ENCODE results near the gene DOCK9. TPM values are rescaled to one million over a fixed set of nuclear protein-coding genes. Genes with fewer than 3 reads are reported as not detected.
A peak's percentile ranks its signal among the peaks of the same experiment; 100 is the strongest.

Gene DOCK9
- total and polyA plus RNA-seq, 7 donors, result 13.8 to 39.5 (median 19.9) TPM

DNA sequence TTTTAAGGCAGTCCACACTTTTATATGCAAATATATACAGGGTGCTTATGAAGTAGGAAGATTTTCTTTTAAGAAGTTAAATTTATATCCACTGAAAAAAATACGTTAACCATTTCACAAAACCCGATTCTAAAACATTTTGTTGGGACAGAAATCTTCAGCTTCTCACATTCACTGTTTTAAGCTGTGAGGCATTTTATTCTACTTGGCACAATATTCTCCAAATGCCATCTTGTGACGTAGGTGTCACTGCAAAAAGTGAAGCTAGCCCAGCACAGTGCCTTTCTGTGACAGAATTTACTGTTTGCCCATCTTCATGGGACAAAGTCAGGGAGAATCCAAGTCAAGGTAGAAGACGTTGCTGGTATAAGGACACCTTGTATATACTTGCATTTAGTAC lies 130.9 kb downstream of the DOCK9 start:
- ATAC-seq, result no peak
- Histone ChIP-seq H3K36me3 (ENCODE audit: insufficient read depth in 1 of 2, low read depth in 1 of 2) (peaks cover 0 to 8% of the 10 kb centered on the region in 2 donors), H3K9me3 (no peaks in the 10 kb centered on the region), H3K4me1 (no peaks in the 10 kb centered on the region), H3K27me3 (ENCODE audit: insufficient read depth in 3 of 3, low read length in 2 of 3) (no peaks in the 10 kb centered on the region), H3K4me3 (no peak overlapping the region), H3K27ac (no peak overlapping the region)
- TF ChIP-seq, protein P1, sequence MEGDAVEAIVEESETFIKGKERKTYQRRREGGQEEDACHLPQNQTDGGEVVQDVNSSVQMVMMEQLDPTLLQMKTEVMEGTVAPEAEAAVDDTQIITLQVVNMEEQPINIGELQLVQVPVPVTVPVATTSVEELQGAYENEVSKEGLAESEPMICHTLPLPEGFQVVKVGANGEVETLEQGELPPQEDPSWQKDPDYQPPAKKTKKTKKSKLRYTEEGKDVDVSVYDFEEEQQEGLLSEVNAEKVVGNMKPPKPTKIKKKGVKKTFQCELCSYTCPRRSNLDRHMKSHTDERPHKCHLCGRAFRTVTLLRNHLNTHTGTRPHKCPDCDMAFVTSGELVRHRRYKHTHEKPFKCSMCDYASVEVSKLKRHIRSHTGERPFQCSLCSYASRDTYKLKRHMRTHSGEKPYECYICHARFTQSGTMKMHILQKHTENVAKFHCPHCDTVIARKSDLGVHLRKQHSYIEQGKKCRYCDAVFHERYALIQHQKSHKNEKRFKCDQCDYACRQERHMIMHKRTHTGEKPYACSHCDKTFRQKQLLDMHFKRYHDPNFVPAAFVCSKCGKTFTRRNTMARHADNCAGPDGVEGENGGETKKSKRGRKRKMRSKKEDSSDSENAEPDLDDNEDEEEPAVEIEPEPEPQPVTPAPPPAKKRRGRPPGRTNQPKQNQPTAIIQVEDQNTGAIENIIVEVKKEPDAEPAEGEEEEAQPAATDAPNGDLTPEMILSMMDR (IDR thresholded peaks at IDR 0.05), result no peak
- DNase-seq, result no peak
- WGBS, 3 donors, result 76 to 90% (median 81%) methylated on average over 4 of the region's 4 CpGs
- intact Hi-C loops (cut with DNase I), result loop anchor here in 1 of 2 donors (10.0 kb wide), 1 partner anchor 402 kb away; no protein-coding TSS in a partner anchor

DNA sequence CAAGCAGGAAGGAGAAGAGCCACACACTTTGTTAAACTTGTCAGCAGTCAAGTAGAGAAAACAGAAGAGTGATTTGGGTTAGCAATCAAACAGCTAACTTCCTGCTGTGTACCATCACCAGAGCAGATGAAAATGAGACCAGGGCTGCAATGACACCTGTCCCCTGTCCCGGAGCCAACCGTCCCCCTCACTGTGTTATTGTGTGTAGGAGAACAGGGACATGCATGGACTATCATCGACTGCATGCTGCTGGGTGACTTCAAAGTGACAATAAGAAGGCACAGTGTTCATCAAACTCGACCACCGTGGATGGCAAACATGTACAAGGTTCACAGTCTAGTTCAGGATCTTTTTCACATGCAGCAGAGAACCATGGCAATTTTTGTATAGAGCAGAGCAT lies 131.3 kb downstream of the DOCK9 start:
- intact Hi-C loops (cut with DNase I), result loop anchor here in 1 of 2 donors (10.0 kb wide), 1 partner anchor 402 kb away; no protein-coding TSS in a partner anchor
- Histone ChIP-seq H3K36me3 (ENCODE audit: insufficient read depth in 1 of 2, low read depth in 1 of 2) (peaks cover 0 to 8% of the 10 kb centered on the region in 2 donors), H3K27ac (no peak overlapping the region), H3K4me3 (no peak overlapping the region), H3K4me1 (no peaks in the 10 kb centered on the region), H3K27me3 (ENCODE audit: insufficient read depth in 3 of 3, low read length in 2 of 3) (no peaks in the 10 kb centered on the region), H3K9me3 (no peaks in the 10 kb centered on the region)
- 56 to 70% (median 58%) methylated on average over 5 of the region's 5 CpGs for WGBS, 3 donors
- DNase-seq, result no peak
- TF ChIP-seq, protein P1 (IDR thresholded peaks at IDR 0.05), result no peak
- no peak for ATAC-seq

DNA sequence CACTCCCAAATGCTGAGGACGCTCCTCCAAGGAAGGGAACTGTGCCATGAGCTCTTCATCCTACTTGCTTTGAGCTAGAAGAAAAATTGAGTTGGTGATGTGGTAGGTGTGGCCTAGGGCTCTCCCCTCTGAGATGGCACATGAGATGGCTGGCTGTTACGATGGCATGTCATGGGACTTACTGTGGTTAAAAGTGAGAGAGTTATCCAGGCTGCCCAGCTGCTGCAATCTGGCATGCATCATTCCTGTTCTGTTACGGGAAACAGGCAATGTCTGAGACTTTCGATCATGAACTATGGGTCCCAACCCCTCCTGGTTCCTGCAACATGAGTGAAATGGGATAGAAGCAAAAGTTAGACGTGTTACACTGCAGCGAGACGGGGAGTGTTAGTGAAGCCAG lies 132.1 kb downstream of the DOCK9 start:
- 52 to 64% (median 60%) methylated on average over 7 of the region's 7 CpGs for WGBS, 3 donors
- no peaks in the 10 kb centered on the region for H3K27me3 ChIP-seq (ENCODE audit: insufficient read depth in 3 of 3, low read length in 2 of 3)
- H3K9me3 ChIP-seq, result no peaks in the 10 kb centered on the region
- intact Hi-C loops (cut with DNase I), result loop anchor here in 1 of 2 donors (10.0 kb wide), 1 partner anchor 401 kb away; no protein-coding TSS in a partner anchor
- no peak overlapping the region for H3K27ac ChIP-seq
- H3K36me3 ChIP-seq (ENCODE audit: insufficient read depth in 1 of 2, low read depth in 1 of 2), result peaks cover 0 to 8% of the 10 kb centered on the region in 2 donors
- ATAC-seq (peak in 2 of 4 donors; percentile 38 to 45), DNase-seq (no peak)
- H3K4me3 ChIP-seq, result no peak overlapping the region
- TF ChIP-seq, protein P1 (IDR thresholded peaks at IDR 0.05), result no peak
- H3K4me1 ChIP-seq, result no peaks in the 10 kb centered on the region

DNA sequence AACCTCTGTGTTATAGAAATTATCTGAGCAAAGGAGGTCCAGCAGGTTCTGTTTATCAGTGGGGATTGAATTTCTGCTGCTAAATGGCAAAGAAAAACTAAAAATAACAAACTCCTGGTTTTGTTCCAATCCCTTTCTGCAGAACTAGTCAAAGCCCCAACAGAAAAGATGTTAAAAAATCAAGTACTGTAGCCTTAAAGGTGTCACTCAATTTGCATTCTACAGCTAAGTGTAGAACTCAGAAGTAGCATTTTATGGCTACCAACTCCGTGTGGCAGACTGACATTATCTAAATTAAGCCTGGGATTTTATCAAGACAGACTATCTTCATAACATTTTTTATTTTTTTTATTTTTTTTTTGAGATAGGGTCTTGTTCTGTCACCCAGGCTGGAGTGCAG lies 133.8 kb downstream of the DOCK9 start:
- no peak for DNase-seq
- intact Hi-C loops (cut with DNase I), result loop anchor here in 1 of 2 donors (5.0 to 10.0 kb wide), 3 partner anchors 188 to 992 kb away; no protein-coding TSS in a partner anchor
- Histone ChIP-seq H3K27ac (no peak overlapping the region), H3K4me1 (no peaks in the 10 kb centered on the region), H3K9me3 (no peaks in the 10 kb centered on the region), H3K4me3 (no peak overlapping the region), H3K36me3 (ENCODE audit: insufficient read depth in 1 of 2, low read depth in 1 of 2) (peaks cover 0 to 8% of the 10 kb centered on the region in 2 donors), H3K27me3 (ENCODE audit: insufficient read depth in 3 of 3, low read length in 2 of 3) (no peaks in the 10 kb centered on the region)
- TF ChIP-seq, protein P1 (IDR thresholded peaks at IDR 0.05), result no peak
- no peak for ATAC-seq
- 68 to 87% (median 77%) methylated on average over 1 of the region's 1 CpG for WGBS, 3 donors

DNA sequence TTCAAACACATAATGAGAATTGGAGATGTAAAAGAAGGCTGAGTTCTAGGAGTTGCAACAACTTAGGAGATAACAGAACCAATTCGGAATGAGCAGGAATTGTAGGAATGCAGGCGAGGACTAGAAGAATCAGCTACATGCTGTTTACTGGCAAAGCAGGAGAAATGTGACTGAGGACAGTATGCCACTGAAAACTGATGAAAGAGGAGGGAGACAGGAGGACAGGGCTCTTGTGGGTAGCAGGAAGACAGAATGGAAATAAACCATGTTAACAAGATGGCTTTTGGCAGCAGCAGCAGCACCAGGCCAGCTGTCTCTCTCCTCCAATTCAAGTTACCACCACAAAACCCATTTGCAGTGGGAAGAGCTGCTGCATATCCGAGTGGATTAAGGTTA lies 134.4 kb downstream of the DOCK9 start:
- TF ChIP-seq, protein P1 (IDR thresholded peaks at IDR 0.05), result no peak
- Histone ChIP-seq H3K4me3 (no peak overlapping the region), H3K27ac (no peak overlapping the region), H3K4me1 (no peaks in the 10 kb centered on the region), H3K27me3 (ENCODE audit: insufficient read depth in 3 of 3, low read length in 2 of 3) (no peaks in the 10 kb centered on the region), H3K9me3 (no peaks in the 10 kb centered on the region), H3K36me3 (ENCODE audit: insufficient read depth in 1 of 2, low read depth in 1 of 2) (peaks cover 0 to 8% of the 10 kb centered on the region in 2 donors)
- ATAC-seq (no peak), DNase-seq (no peak)
- WGBS, 3 donors, result 40 to 55% (median 44%) methylated on average over 3 of the region's 3 CpGs
- intact Hi-C loops (cut with DNase I), result loop anchor here in 1 of 2 donors (5.0 to 10.0 kb wide), 3 partner anchors 189 to 991 kb away; no protein-coding TSS in a partner anchor
